Large intestine (tissue), 3 donors: Measurements from ENCODE around the gene TTC7B. TPM values are rescaled to one million over a fixed set of nuclear protein-coding genes. Genes with fewer than 3 reads are reported as not detected.

Experiments
- DNase-seq, 2 donors: peaks; one replicate each; pipeline versions ENCODE4 v3.0.0 to v3.0.0-alpha.2; 2013
- H3K27ac ChIP-seq: one replicate; pipeline ENCODE4 v1.5.1; 2013; ENCODE audit warnings: low read length
- H3K27me3 ChIP-seq: 2 replicates; pipeline ENCODE4 v1.6.1; 2013; ENCODE audit warnings: low read length; ENCODE audit not compliant: control insufficient read depth, insufficient read depth
- H3K36me3 ChIP-seq: 2 replicates; pipeline ENCODE4 v1.6.1; 2013; ENCODE audit warnings: low read length; ENCODE audit not compliant: control insufficient read depth, insufficient read depth
- H3K4me1 ChIP-seq: one replicate; pipeline ENCODE4 v1.6.1; 2013; ENCODE audit warnings: low read length; ENCODE audit not compliant: control insufficient read depth, insufficient read depth
- H3K4me3 ChIP-seq: one replicate; pipeline ENCODE4 v1.5.1; 2013; ENCODE audit warnings: low read length
- H3K9me3 ChIP-seq: one replicate; pipeline ENCODE4 v1.6.1; 2013; ENCODE audit warnings: mild to moderate bottlenecking, low read depth, low read length, moderate library complexity; ENCODE audit not compliant: control insufficient read depth
- WGBS: methylation state at CpG from one replicate; pipeline ENCODE4 v1.1.5; 2013; ENCODE audit warnings: low lambda C conversion rate; ENCODE audit not compliant: insufficient coverage; 5-methylcytosine and 5-hydroxymethylcytosine counted together
- polyA plus RNA-seq: library from polyadenylated mRNA; unstranded; fragments of 120-200 nt; gene quantifications from one replicate; pipeline ENCODE4 v1.2.1, GENCODE V29; 2013

Gene TTC7B
- polyA plus RNA-seq, 1 donor = 12.2 TPM

DNA sequence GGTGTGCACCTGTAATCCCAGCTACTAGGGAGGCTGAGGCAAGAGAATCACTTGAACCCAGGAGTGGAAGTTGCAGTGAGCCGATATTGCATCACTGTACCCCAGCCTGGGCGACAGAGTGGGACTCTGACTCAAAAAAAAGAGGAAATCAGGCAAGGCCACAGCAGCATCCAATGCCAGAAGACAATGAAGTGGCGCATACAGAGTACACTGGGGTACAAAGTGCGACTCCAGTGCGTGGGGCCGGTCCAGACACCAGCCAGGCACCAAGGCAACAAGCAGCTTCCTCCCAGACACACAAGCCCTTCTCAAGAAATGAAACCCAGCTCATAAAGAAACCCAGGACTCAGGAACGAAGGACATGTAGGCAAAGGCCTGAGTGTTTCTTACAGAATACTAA is 28.2 kb downstream of the TTC7B start:
- no peak overlapping the region for H3K4me3 ChIP-seq
- H3K4me1 ChIP-seq = no peaks in the 10 kb centered on the region
- peak in 1 of 2 donors; percentile 42 for DNase-seq
- H3K36me3 ChIP-seq = peaks cover 2% of the 10 kb centered on the region
- H3K27ac ChIP-seq = no peak overlapping the region
- no peaks in the 10 kb centered on the region for H3K9me3 ChIP-seq
- no peaks in the 10 kb centered on the region for H3K27me3 ChIP-seq
- 80% methylated on average over 2 of the region's 7 CpGs for WGBS

DNA sequence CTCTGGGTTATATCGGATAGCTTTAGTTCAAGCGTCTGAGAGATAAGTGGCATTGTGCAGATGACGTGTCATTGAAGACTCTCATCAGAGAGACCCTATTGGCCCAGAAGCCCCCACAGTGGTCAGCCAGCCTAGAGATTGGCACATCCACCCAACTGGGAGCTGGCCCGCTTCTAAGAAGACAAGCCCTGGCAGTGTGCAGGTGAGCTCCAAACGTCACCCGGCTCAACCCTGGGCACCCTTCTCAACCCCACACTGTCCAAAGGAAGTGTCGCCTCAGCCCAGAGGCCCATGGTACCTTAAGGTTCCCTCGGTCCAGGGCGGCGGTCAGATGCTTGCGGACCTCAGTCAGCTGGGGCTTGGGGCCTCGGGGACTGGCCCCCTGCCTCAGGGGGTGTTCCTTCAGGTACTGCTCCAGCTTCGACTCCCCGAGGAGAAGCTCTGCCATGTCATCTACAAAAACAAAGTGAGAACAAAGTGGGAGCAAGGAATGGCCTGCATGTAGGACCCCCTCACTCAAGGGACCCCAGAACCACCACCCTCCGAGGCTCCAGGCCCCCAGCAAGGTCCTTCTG is 30.3 kb downstream of the TTC7B start:
- Histone ChIP-seq H3K4me3 (no peak overlapping the region), H3K4me1 (no peaks in the 10 kb centered on the region), H3K9me3 (no peaks in the 10 kb centered on the region), H3K27ac (no peak overlapping the region), H3K27me3 (no peaks in the 10 kb centered on the region), H3K36me3 (peaks cover 2% of the 10 kb centered on the region)
- DNase-seq = no peak
- WGBS = no CpG with 5 or more reads among the region's 15 CpGs

DNA sequence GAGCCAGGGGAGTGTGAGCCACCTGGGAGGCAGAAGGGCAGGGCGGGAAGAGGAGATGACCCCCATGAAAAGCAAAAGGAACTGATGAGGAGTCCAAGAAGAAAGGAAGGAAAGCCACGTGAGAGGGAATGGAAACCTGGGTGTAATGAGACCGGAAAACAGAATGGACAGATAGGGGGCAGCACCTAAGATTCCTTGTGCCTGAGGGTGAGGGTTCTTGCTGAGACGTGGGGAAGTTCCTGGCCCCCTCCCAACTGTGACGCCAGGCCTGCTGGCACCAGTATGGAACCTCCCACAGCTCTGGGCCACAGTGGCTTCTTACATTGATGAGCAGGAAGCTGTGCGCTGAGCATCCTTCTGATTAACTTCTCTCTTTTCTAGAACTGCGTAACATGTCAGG is 30.8 kb downstream of the TTC7B start:
- H3K4me3 ChIP-seq = no peak overlapping the region
- H3K27ac ChIP-seq = no peak overlapping the region
- WGBS = 80% methylated on average over 1 of the region's 7 CpGs
- H3K9me3 ChIP-seq = no peaks in the 10 kb centered on the region
- H3K4me1 ChIP-seq = no peaks in the 10 kb centered on the region
- peaks cover 2% of the 10 kb centered on the region for H3K36me3 ChIP-seq
- no peaks in the 10 kb centered on the region for H3K27me3 ChIP-seq
- DNase-seq = no peak

DNA sequence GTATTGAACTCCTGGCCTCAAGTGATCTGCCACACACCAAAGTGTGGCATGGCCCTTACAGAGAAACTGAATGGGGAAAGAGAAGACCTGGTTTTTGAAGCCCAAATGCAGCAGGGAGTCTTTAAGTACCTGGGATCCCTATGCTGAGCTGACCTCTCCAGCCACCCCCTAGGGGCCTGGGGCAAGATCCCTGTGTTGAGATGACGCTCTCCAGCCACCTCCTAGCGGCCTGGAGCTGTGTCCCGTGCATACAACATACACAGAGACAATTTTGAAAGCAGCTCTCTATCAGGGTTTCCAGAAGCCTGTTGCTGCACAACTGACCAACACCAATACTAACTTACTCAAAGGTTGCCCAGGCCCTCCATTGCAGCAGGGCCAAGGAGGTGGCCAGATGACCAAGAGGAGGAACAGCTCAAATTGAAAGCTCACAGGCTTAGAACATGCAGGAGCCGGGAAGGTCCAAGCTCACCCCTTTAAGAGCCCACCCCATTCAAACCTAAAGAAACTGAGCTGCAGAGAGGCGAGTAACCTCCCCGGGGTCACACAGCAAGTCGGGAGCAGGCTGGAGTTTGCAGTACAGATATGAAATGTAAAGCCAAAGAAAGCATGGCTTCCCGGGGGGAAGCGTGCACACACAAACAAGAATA is 31.5 kb downstream of the TTC7B start:
- Histone ChIP-seq H3K27me3 (no peaks in the 10 kb centered on the region), H3K4me3 (no peak overlapping the region), H3K36me3 (peaks cover 3% of the 10 kb centered on the region), H3K4me1 (no peaks in the 10 kb centered on the region), H3K27ac (no peak overlapping the region), H3K9me3 (no peaks in the 10 kb centered on the region)
- 93% methylated on average over 2 of the region's 9 CpGs for WGBS
- no peak for DNase-seq

DNA sequence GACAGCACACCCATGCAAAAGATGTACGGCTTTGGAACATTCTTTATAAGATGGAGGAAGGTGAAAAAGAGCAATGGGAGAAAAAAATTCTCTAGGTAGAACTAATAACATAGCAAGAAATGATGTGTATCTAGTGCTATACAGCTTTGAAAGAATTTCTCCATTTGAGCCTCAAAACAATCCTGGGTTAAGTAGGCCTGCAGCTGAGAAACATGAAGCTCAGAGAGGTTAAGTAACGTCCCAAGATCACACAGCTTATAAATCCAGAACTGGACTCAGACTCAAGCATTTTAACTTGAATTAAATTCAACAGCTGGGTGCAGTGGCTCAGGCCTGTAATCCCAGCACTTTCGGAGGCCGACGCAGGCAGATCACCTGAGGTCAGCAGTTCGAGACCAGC is 32.9 kb downstream of the TTC7B start:
- Histone ChIP-seq H3K4me3 (no peak overlapping the region), H3K27ac (no peak overlapping the region), H3K27me3 (no peaks in the 10 kb centered on the region), H3K4me1 (no peaks in the 10 kb centered on the region), H3K9me3 (no peaks in the 10 kb centered on the region), H3K36me3 (peaks cover 6% of the 10 kb centered on the region)
- no peak for DNase-seq
- no CpG with 5 or more reads among the region's 6 CpGs for WGBS

DNA sequence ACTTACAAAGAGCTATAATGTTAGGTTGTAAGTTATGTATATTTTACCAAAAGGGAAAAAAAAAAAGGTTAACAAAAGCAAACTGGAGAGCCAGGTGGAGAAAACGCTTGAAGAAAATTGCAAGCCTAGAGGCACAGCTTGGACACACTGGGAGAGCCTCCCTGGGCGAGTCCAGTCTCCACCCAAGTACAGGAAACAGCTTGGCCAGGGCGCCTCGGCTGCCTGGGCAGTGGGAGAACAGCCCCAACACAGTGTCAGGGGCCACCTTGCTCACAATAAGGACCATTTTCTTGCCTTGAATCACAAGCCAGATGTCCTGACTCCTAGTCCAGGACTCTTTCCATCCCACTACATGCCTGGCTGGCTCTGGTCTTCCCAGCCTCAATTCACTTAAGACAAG is 33.3 kb downstream of the TTC7B start:
- H3K36me3 ChIP-seq = peaks cover 6% of the 10 kb centered on the region
- WGBS = no CpG with 5 or more reads among the region's 4 CpGs
- no peaks in the 10 kb centered on the region for H3K27me3 ChIP-seq

DNA sequence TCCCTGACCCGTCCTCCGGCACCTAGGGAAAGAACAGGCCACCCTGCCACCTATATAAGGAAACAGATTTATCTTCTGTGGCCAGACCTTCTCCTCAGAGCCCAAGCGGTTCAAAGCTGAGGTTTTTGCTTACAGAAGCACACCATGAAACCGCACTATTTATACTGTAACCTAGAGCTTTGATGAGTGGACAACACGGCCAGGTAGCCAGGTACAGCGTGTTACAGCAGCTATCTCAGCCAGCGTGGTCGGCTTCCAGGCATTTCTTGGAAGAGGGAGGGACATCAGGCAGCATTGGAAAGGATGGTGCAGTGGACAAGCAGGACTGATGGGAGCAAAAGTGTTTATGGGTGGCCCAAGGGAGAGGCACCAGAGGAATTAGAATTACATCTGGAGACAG is 34.4 kb downstream of the TTC7B start:
- no peaks in the 10 kb centered on the region for H3K9me3 ChIP-seq
- no peak for DNase-seq
- 100% methylated on average over 1 of the region's 8 CpGs for WGBS
- H3K27ac ChIP-seq = no peak overlapping the region
- H3K36me3 ChIP-seq = peaks cover 6% of the 10 kb centered on the region
- H3K4me1 ChIP-seq = no peaks in the 10 kb centered on the region
- H3K4me3 ChIP-seq = no peak overlapping the region
- H3K27me3 ChIP-seq = no peaks in the 10 kb centered on the region

More for the DNA sequence above, 33.3 kb downstream of the TTC7B start:
- H3K4me3 ChIP-seq = no peak overlapping the region
- no peaks in the 10 kb centered on the region for H3K9me3 ChIP-seq
- H3K4me1 ChIP-seq = no peaks in the 10 kb centered on the region
- DNase-seq = no peak
- H3K27ac ChIP-seq = no peak overlapping the region

DNA sequence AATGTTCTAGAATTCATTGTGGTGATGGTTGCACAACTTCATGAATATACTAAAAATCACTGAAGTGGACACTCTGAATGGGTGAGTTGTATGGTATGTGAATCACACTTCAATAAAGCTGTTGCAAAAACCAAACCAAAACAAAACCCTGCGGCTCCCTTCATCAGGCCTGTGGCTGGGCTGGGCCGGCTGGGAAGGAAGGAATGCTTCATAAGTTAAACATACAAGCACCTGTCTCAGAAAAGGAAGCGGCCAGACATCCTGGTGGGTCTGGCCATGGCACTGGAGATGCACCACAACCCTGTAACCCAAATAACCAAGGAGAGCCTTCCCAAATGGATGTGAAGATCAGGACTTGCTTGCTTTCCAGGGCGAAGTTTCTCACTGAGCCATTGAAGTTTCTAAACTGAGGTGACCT is 34.9 kb downstream of the TTC7B start:
- WGBS = no CpG with 5 or more reads among the region's 4 CpGs
- Histone ChIP-seq H3K36me3 (peaks cover 9% of the 10 kb centered on the region), H3K27ac (no peak overlapping the region), H3K4me3 (no peak overlapping the region), H3K4me1 (no peaks in the 10 kb centered on the region), H3K27me3 (no peaks in the 10 kb centered on the region), H3K9me3 (no peaks in the 10 kb centered on the region)
- no peak for DNase-seq

DNA sequence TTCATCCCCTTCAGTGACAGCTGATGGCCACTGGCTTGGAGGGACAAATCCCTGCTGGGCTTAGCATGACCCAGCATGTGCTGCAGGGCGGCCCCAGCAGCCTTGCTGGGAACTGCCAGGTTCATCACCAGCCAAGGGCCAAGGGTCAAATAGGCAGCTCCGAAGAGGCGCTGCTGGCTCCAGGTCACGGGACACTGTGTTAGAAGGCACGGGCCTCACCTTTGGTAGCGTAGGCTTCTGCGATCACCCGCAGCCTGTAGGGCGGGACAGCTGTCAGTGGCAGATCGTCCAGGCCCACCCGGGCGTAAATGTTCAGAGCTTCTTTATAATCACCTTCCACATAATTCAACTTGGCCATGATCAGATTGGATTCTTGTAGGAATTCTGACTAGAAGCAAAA is 35.7 kb downstream of the TTC7B start:
- H3K4me3 ChIP-seq = no peak overlapping the region
- H3K27me3 ChIP-seq = no peaks in the 10 kb centered on the region
- peaks cover 7% of the 10 kb centered on the region for H3K36me3 ChIP-seq
- DNase-seq = peak; percentile 26 to 44
- H3K27ac ChIP-seq = no peak overlapping the region
- no peaks in the 10 kb centered on the region for H3K9me3 ChIP-seq
- H3K4me1 ChIP-seq = peaks cover 1% of the 10 kb centered on the region
- no CpG with 5 or more reads among the region's 12 CpGs for WGBS

DNA sequence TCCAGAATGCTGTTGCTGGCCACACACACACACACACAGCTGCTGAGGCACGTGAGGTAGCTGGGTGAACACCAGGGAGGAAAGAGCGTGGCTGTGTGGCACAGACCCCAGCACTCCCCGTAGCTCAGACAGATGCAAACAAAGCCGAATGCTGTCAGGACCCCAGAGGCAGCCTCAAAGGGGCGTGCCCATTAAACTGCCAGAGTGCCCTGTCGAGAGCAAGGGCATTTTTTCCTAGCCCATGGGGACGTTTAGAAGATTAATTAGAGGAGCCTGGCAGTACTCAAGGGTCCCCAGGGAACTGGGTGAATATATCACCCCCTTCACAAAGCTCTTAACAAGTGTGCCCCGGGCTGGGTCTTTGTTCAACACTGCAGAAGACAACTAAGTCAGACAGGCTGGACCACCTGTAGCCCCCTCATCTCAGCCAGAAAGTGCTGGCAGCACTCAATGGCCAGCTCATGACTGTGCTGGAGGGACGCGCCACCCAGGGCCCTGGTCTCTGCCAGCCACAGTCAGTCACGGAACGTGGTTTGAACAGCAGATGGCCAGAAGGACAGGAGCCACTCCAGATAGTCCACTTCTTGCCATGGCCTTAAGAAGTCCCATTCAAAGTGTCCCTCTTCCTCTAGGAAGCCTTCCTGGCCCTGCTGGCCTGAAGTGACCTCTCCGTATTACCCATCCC is 37.5 kb downstream of the TTC7B start:
- H3K4me3 ChIP-seq = no peak overlapping the region
- no peak overlapping the region for H3K27ac ChIP-seq
- DNase-seq = no peak
- H3K4me1 ChIP-seq = peaks cover 5% of the 10 kb centered on the region
- H3K36me3 ChIP-seq = peaks cover 7% of the 10 kb centered on the region
- WGBS = no CpG with 5 or more reads among the region's 13 CpGs
- H3K9me3 ChIP-seq = no peaks in the 10 kb centered on the region
- H3K27me3 ChIP-seq = no peaks in the 10 kb centered on the region
